Fibroblast of the aortic adventitia (primary cell): ENCODE measurements around the gene LY6G6C. TPM values are rescaled to one million over a fixed set of nuclear protein-coding genes. Genes with fewer than 3 reads are reported as not detected.

ENCODE experiments used
- DNase-seq: peaks from one replicate; pipeline ENCODE4 v3.0.0-alpha.2; 2010; ENCODE audit warnings: low read depth
- H3K4me3 ChIP-seq: 2 replicates; pipeline ENCODE4 v1.5.1; 2011; ENCODE audit warnings: low read depth, mild to moderate bottlenecking, control low read depth, low read length, moderate library complexity
- total RNA-seq: library from RNA; depleted of rRNA; stranded (reverse); fragments of >200 nt; gene quantifications from 2 replicates; pipeline ENCODE4 v1.2.3, GENCODE V29; 2012; ENCODE audit warnings: low replicate concordance
- TF ChIP-seq, protein P1 (sequence below): IDR thresholded peaks from 2 replicates; pipeline ENCODE4 v1.5.1; 2011; ENCODE audit warnings: mild to moderate bottlenecking, low read length, control low read depth, inconsistent platforms; ENCODE audit not compliant: insufficient read depth

LY6G6C gene
- total RNA-seq, 1 donor, result not detected

DNA sequence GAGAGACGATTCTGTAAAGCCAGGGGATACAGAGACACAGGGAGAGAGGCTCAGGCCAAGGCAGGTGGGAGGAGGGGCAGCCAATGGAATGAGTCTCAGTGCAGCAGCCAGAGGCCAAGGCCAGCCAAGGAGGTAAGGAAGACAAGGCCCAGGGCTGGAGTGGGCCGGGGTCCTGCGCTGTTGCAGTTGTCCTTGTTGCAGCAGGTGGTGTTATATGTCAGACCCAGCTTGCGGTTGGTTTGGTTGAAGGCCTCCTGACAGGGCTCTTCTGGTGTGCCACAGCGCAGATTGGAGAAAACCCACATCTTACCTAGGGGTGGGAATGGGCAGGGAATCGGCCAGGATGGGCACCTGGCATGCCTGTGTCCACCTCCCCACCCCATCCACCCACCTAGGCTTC is 2.5 kb downstream of the LY6G6C start:
- no peak overlapping the region for H3K4me3 ChIP-seq
- TF ChIP-seq, protein P1, sequence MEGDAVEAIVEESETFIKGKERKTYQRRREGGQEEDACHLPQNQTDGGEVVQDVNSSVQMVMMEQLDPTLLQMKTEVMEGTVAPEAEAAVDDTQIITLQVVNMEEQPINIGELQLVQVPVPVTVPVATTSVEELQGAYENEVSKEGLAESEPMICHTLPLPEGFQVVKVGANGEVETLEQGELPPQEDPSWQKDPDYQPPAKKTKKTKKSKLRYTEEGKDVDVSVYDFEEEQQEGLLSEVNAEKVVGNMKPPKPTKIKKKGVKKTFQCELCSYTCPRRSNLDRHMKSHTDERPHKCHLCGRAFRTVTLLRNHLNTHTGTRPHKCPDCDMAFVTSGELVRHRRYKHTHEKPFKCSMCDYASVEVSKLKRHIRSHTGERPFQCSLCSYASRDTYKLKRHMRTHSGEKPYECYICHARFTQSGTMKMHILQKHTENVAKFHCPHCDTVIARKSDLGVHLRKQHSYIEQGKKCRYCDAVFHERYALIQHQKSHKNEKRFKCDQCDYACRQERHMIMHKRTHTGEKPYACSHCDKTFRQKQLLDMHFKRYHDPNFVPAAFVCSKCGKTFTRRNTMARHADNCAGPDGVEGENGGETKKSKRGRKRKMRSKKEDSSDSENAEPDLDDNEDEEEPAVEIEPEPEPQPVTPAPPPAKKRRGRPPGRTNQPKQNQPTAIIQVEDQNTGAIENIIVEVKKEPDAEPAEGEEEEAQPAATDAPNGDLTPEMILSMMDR, result no peak

DNA sequence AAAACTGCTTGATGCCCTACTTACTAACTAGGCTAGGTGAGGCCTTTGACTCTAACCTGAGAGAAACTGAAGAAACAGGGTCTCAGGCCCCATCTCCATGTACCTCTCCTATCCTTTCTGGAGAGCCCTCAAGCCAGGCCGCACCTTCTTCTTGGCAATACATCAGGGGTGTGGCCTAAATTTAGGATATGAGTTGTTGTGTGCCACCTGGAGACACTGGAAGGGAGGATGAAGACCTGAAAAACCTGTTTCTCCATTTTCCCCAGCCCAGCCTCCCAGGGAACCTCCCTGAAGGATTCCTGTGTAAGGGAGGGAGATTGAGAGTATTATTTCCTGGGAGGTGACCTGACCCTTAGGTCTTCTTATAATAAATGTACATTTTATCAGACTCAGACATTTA is 3.3 kb downstream of the LY6G6C start:
- DNase-seq, result no peak
- no peak overlapping the region for H3K4me3 ChIP-seq
- TF ChIP-seq, protein P1, result no peak

More for the DNA sequence above, 2.5 kb downstream of the LY6G6C start:
- DNase-seq, result no peak

GRCh38 chr6:31717499-31718222 is 3.9 kb downstream of the LY6G6C start:
- H3K4me3 ChIP-seq, result no peak overlapping the region
- no peak for DNase-seq
- TF ChIP-seq, protein P1, result no peak

DNA sequence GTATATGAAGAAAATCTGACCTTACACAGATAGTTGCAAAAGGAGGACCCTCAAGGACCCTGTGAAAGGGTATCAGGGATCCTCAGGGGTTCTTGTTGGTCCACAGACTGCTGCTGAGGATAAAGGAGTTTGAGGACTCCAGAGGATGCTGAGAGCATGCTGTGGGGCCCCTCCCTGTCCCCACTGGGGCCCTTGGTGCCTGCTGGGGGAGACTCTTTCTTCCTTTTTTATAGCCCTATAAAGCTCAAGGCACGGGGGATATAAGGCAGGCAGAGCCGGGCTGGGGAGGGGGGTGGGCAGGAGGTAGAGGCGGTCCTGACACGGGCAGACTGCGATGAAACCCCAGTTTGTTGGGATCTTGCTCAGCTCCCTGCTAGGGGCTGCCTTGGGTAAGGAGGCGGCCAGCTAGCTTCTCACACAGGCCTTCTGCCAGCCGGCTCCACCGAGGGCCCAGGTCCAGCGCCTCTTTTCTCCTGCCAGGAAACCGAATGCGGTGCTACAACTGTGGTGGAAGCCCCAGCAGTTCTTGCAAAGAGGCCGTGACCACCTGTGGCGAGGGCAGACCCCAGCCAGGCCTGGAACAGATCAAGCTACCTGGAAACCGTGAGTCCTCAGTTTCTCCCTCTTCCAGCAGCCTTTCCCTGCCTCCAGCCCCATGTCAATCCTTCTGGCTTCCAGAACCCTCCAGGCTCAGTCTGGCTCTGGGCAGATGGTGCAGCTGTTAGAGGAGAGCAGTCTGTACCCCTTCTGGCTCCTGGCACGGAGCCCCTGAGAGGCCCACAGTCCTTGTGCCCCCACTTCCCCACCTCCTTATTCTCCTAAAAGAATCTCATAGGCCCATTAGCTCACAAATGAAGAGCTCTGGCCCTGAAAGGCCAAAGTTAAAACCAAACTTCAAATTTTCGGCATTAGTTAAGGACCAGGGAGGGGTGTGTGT is 6.3 kb downstream of the LY6G6C start, which contains the start of gene LY6G6D:
Gene LY6G6D, plus strand, starts transcription at position 327 of the 937 bp plus-strand sequence. Its CDS starts 8 bp downstream, at position 335.
- TF ChIP-seq, protein P1, result no peak
- DNase-seq, result no peak
- no peak within 1 kb of the TSS for H3K4me3 ChIP-seq

GRCh38 chr6:31713991-31714684 is 7.4 kb downstream of the LY6G6C start:
- H3K4me3 ChIP-seq, result no peak overlapping the region
- TF ChIP-seq, protein P1, result no peak
- no peak for DNase-seq

- TF ChIP-seq, protein P1, result no peak
- H3K4me3 ChIP-seq, result no peak overlapping the region
- DNase-seq, result no peak
Observed at GRCh38 chr6:31713465-31713864, 8.1 kb downstream of the LY6G6C start.
